ENCODE data around the gene SECTM1.

- TF ChIP-seq, protein P1, sequence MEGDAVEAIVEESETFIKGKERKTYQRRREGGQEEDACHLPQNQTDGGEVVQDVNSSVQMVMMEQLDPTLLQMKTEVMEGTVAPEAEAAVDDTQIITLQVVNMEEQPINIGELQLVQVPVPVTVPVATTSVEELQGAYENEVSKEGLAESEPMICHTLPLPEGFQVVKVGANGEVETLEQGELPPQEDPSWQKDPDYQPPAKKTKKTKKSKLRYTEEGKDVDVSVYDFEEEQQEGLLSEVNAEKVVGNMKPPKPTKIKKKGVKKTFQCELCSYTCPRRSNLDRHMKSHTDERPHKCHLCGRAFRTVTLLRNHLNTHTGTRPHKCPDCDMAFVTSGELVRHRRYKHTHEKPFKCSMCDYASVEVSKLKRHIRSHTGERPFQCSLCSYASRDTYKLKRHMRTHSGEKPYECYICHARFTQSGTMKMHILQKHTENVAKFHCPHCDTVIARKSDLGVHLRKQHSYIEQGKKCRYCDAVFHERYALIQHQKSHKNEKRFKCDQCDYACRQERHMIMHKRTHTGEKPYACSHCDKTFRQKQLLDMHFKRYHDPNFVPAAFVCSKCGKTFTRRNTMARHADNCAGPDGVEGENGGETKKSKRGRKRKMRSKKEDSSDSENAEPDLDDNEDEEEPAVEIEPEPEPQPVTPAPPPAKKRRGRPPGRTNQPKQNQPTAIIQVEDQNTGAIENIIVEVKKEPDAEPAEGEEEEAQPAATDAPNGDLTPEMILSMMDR (IDR thresholded peaks at IDR 0.05; ENCODE audit: low read depth, low read length, poor library complexity, severe bottlenecking): no peak
- TF ChIP-seq EZH2phosphoT487 (IDR thresholded peaks at IDR 0.05; ENCODE audit: borderline replicate concordance, low read length): no peak
These were observed 44.6 kb upstream of the SECTM1 start for GRCh38 chr17:82377924-82378740.

Data from DOHH2 (cell line).